T-cell (primary cell): ENCODE results near the gene MAIP1. TPM values are rescaled to one million over a fixed set of nuclear protein-coding genes. Genes with fewer than 3 reads are reported as not detected.
A peak's percentile ranks its signal among the peaks of the same experiment; 100 is the strongest.

Experiments
- ATAC-seq, 4 experiments: fragments of 200-7000 bp in 3 of 4; fragments of 150-1000 bp in 1 of 4; cut with Tn5 transposase; replicated peaks in 1 of 4; 1 replicate in 3 of 4; 2 replicates in 1 of 4; pipeline ENCODE4 v1.10.0; 2021; ENCODE audit warnings: moderate library complexity in 3 of 4, mild to moderate bottlenecking in 2 of 4, moderate number of reproducible peaks in 1 of 4
- CTCF ChIA-PET, 2 donors: fragments of 300-600 bp; sonication (Branson Sonifier 250); formaldehyde crosslinking; loops; one replicate each; lab custom pipeline; 2022; ENCODE audit warnings: antibody characterized with exemption in 2 of 2; lab: Charles Lee
- POLR2A ChIA-PET, 2 donors: fragments of 300-600 bp; sonication (Branson Sonifier 250); formaldehyde crosslinking; loops; one replicate each; lab custom pipeline; 2022; ENCODE audit warnings: antibody characterized with exemption in 2 of 2; lab: Charles Lee
- DNase-seq, 35 experiments: peaks; one replicate each; pipeline versions ENCODE4 v3.0.0 to v3.0.0-alpha.2; 2013 to 2023
- H3K27ac ChIP-seq: one replicate; pipeline ENCODE4 v1.5.1; 2013; ENCODE audit warnings: low read length
- H3K27me3 ChIP-seq, 2 experiments: replicated peaks in 1 of 2; 1 replicate in 1 of 2; 2 replicates in 1 of 2; pipeline versions ENCODE4 v1.6.1 to v1.7.0; 2013; ENCODE audit warnings: low read length in 1 of 2, mixed read lengths in 1 of 2; ENCODE audit not compliant: control insufficient read depth in 2 of 2, insufficient read depth in 2 of 2; ENCODE audit errors: extremely low read depth in 1 of 2
- H3K36me3 ChIP-seq, 2 donors: 1 replicate in 1 of 2; 2 replicates in 1 of 2; pipeline versions ENCODE4 v1.6.1 to v1.7.0; 2013; ENCODE audit warnings: low read length in 1 of 2; ENCODE audit not compliant: control insufficient read depth in 2 of 2, insufficient read depth in 1 of 2; ENCODE audit errors: extremely low read depth in 1 of 2
- H3K4me1 ChIP-seq, 2 experiments: 1 replicate in 1 of 2; 2 replicates in 1 of 2; pipeline versions ENCODE4 v1.6.1 to v1.7.0; 2013; ENCODE audit warnings: low read length in 2 of 2, mixed read lengths in 1 of 2; ENCODE audit not compliant: insufficient read depth in 2 of 2, control insufficient read depth in 1 of 2; ENCODE audit errors: extremely low read depth in 1 of 2
- H3K4me3 ChIP-seq, 2 donors: 1 replicate in 1 of 2; 2 replicates in 1 of 2; pipeline versions ENCODE4 v1.5.1 to v1.7.0; 2013; ENCODE audit warnings: mild to moderate bottlenecking in 2 of 2, low read length in 1 of 2, moderate library complexity in 1 of 2; ENCODE audit not compliant: control insufficient read depth in 1 of 2; ENCODE audit errors: extremely low read depth in 1 of 2
- H3K9me3 ChIP-seq: 2 replicates; pipeline ENCODE4 v1.7.0; 2013
- H3K27ac Mint-ChIP-seq, 2 donors: one replicate each; pipeline ENCODE4 v1.8.0; 2020 to 2021; ENCODE audit warnings: mild to moderate bottlenecking in 2 of 2, mixed read lengths in 2 of 2
- H3K27me3 Mint-ChIP-seq, 2 donors: one replicate each; pipeline ENCODE4 v1.8.0; 2021 to 2022; ENCODE audit warnings: mixed read lengths in 2 of 2
- H3K36me3 Mint-ChIP-seq: one replicate; pipeline ENCODE4 v1.8.0; 2021; ENCODE audit warnings: mixed read lengths
- H3K4me1 Mint-ChIP-seq, 3 donors: one replicate each; pipeline ENCODE4 v1.8.0; 2020 to 2022; ENCODE audit warnings: mixed read lengths in 3 of 3, mild to moderate bottlenecking in 1 of 3
- H3K4me3 Mint-ChIP-seq, 3 donors: one replicate each; pipeline ENCODE4 v1.8.0; 2020 to 2022; ENCODE audit warnings: mild to moderate bottlenecking in 3 of 3, mixed read lengths in 3 of 3, moderate library complexity in 3 of 3
- H3K9me3 Mint-ChIP-seq, 3 donors: one replicate each; pipeline ENCODE4 v1.8.0; 2020 to 2022; ENCODE audit warnings: mixed read lengths in 3 of 3
- WGBS: methylation state at CpG from one replicate; pipeline ENCODE4 v1.1.5; 2013; ENCODE audit warnings: missing lambda C conversion rate; ENCODE audit not compliant: insufficient coverage; 5-methylcytosine and 5-hydroxymethylcytosine counted together
- total RNA-seq, 35 experiments: library from RNA in 6 of 35; stranded (reverse) in 6 of 35; fragments of 120-200 nt in 1 of 35; gene quantifications; one replicate each; pipeline versions ENCODE4 v1.2.1 to v1.2.4 and lab custom pipeline; 2013 to 2026

The MAIP1 gene
- total RNA-seq, 5 donors from 2014 or later (not counting 1 experiment from before 2014, with no cell fraction given), result 13.9 to 29.6 (median 14.7) TPM

GRCh38 chr2:199940373-199940772 lies 15.0 kb upstream of the MAIP1 start:
- Histone ChIP-seq H3K4me1 (no peaks in the 10 kb centered on the region), H3K36me3 (peaks cover 6 to 36% of the 10 kb centered on the region in 2 donors), H3K4me3 (no peak overlapping the region), H3K27ac (no peak overlapping the region), H3K9me3 (no peaks in the 10 kb centered on the region), H3K27me3 (no peaks in the 10 kb centered on the region)
- Mint-ChIP-seq H3K9me3 (no peaks in the 10 kb centered on the region), H3K27me3 (no peaks in the 10 kb centered on the region), H3K27ac (no peak overlapping the region), H3K4me3 (no peak overlapping the region), H3K36me3 (peaks cover 16% of the 10 kb centered on the region), H3K4me1 (peaks cover 7 to 10% (median 8%) of the 10 kb centered on the region in 3 donors)
- ATAC-seq (no peak), DNase-seq (peak in 1 of 35 experiments; percentile 16)
- 100% methylated on average over 1 of the region's 2 CpGs for WGBS
- ChIA-PET POLR2A (interaction anchor here (0.6 to 0.7 kb wide), 4 partner anchors 10 to 191 kb away, joined by 3 to 5 read pairs (median 4); no protein-coding TSS in a partner anchor), CTCF (interaction anchor here (0.5 to 1.0 kb wide), 8 partner anchors 9 to 1627 kb away, joined by 3 to 5 read pairs (median 4); no protein-coding TSS in a partner anchor)

GRCh38 chr2:199943373-199943772 lies 12.0 kb upstream of the MAIP1 start:
- ChIA-PET POLR2A (interaction anchor here in 1 of 2 donors (0.7 kb wide), 1 partner anchor 1356 kb away, joined by 5 read pairs; no protein-coding TSS in a partner anchor), CTCF (no interaction called here)
- H3K4me3 Mint-ChIP-seq, result no peak overlapping the region
- no peak for ATAC-seq
- peaks cover 14 to 25% (median 21%) of the 10 kb centered on the region in 3 donors for H3K4me1 Mint-ChIP-seq
- H3K4me1 ChIP-seq, result no peaks in the 10 kb centered on the region
- peaks cover 6 to 47% of the 10 kb centered on the region in 2 donors for H3K36me3 ChIP-seq
- no CpG with 5 or more reads among the region's 4 CpGs for WGBS
- no peaks in the 10 kb centered on the region for H3K9me3 ChIP-seq
- DNase-seq, result no peak
- H3K36me3 Mint-ChIP-seq, result peaks cover 35% of the 10 kb centered on the region
- no peaks in the 10 kb centered on the region for H3K27me3 ChIP-seq
- H3K4me3 ChIP-seq, result no peak overlapping the region
- H3K27ac Mint-ChIP-seq, result no peak overlapping the region
- no peaks in the 10 kb centered on the region for H3K27me3 Mint-ChIP-seq
- H3K27ac ChIP-seq, result no peak overlapping the region
- no peaks in the 10 kb centered on the region for H3K9me3 Mint-ChIP-seq

- CTCF ChIA-PET, result no interaction called here
Observed at GRCh38 chr2:199946196-199946595, 9.2 kb upstream of the MAIP1 start.

GRCh38 chr2:199946836-199947235 lies 8.5 kb upstream of the MAIP1 start:
- Mint-ChIP-seq H3K4me3 (no peak overlapping the region), H3K27me3 (no peaks in the 10 kb centered on the region), H3K27ac (no peak overlapping the region), H3K36me3 (peaks cover 29% of the 10 kb centered on the region), H3K4me1 (peaks cover 14 to 39% (median 29%) of the 10 kb centered on the region in 3 donors), H3K9me3 (no peaks in the 10 kb centered on the region)
- no peak overlapping the region for H3K27ac ChIP-seq
- H3K4me1 ChIP-seq, result no peaks in the 10 kb centered on the region
- CTCF ChIA-PET, result interaction anchor here (0.6 to 0.7 kb wide), 2 partner anchors 12 to 1650 kb away, joined by 3 read pairs; no protein-coding TSS in a partner anchor
- POLR2A ChIA-PET, result interaction anchor here in 1 of 2 donors (0.6 kb wide), 1 partner anchor 12 kb away, joined by 3 read pairs; no protein-coding TSS in a partner anchor
- no peak for DNase-seq
- H3K27me3 ChIP-seq, result no peaks in the 10 kb centered on the region
- no peak overlapping the region for H3K4me3 ChIP-seq
- H3K9me3 ChIP-seq, result no peaks in the 10 kb centered on the region
- no peak for ATAC-seq
- peaks cover 6 to 44% of the 10 kb centered on the region in 2 donors for H3K36me3 ChIP-seq

More at GRCh38 chr2:199946196-199946595, 9.2 kb upstream of the MAIP1 start:
- Histone ChIP-seq H3K36me3 (peaks cover 6 to 44% of the 10 kb centered on the region in 2 donors), H3K4me1 (no peaks in the 10 kb centered on the region), H3K9me3 (no peaks in the 10 kb centered on the region), H3K27me3 (no peaks in the 10 kb centered on the region), H3K4me3 (no peak overlapping the region), H3K27ac (no peak overlapping the region)
- no peaks in the 10 kb centered on the region for H3K27me3 Mint-ChIP-seq
- no peak overlapping the region for H3K4me3 Mint-ChIP-seq
- POLR2A ChIA-PET, result no interaction called here
- peaks cover 29% of the 10 kb centered on the region for H3K36me3 Mint-ChIP-seq
- no peak overlapping the region for H3K27ac Mint-ChIP-seq
- DNase-seq (no peak), ATAC-seq (no peak)
- H3K9me3 Mint-ChIP-seq, result no peaks in the 10 kb centered on the region
- peaks cover 14 to 36% (median 28%) of the 10 kb centered on the region in 3 donors for H3K4me1 Mint-ChIP-seq
- WGBS, result 100% methylated on average over 1 of the region's 1 CpG

- H3K4me3 ChIP-seq, result no peak overlapping the region
- 97% methylated on average over 3 of the region's 5 CpGs for WGBS
- peaks cover 26 to 61% (median 52%) of the 10 kb centered on the region in 3 donors for H3K4me1 Mint-ChIP-seq
- H3K4me1 ChIP-seq, result peaks cover 10 to 12% of the 10 kb centered on the region in 2 experiments
- H3K27me3 ChIP-seq, result no peaks in the 10 kb centered on the region
- ChIA-PET CTCF (interaction anchor here (0.7 kb wide), 2 partner anchors 9 to 34 kb away, joined by 3 read pairs; no protein-coding TSS in a partner anchor), POLR2A (interaction anchor here in 1 of 2 donors (0.6 kb wide), 1 partner anchor 17 kb away, joined by 3 read pairs; no protein-coding TSS in a partner anchor)
- H3K9me3 Mint-ChIP-seq, result no peaks in the 10 kb centered on the region
- no peaks in the 10 kb centered on the region for H3K27me3 Mint-ChIP-seq
- no peak overlapping the region for H3K27ac ChIP-seq
- no peak overlapping the region for H3K4me3 Mint-ChIP-seq
- no peak overlapping the region for H3K27ac Mint-ChIP-seq
- H3K9me3 ChIP-seq, result no peaks in the 10 kb centered on the region
- peaks cover 0 to 27% of the 10 kb centered on the region in 2 donors for H3K36me3 ChIP-seq
- ATAC-seq (no peak), DNase-seq (no peak)
- peaks cover 23% of the 10 kb centered on the region for H3K36me3 Mint-ChIP-seq
Observed at GRCh38 chr2:199950396-199950795, 5.0 kb upstream of the MAIP1 start.

- Mint-ChIP-seq H3K9me3 (no peaks in the 10 kb centered on the region), H3K27me3 (no peaks in the 10 kb centered on the region), H3K4me1 (peaks cover 26 to 58% (median 57%) of the 10 kb centered on the region in 3 donors), H3K4me3 (no peak overlapping the region), H3K36me3 (peaks cover 18% of the 10 kb centered on the region), H3K27ac (no peak overlapping the region)
- Histone ChIP-seq H3K4me3 (no peak overlapping the region), H3K27me3 (no peaks in the 10 kb centered on the region), H3K27ac (no peak overlapping the region), H3K9me3 (no peaks in the 10 kb centered on the region), H3K4me1 (peaks cover 11 to 12% of the 10 kb centered on the region in 2 experiments), H3K36me3 (peaks cover 0 to 21% of the 10 kb centered on the region in 2 donors)
- ATAC-seq, result no peak
- DNase-seq, result no peak
- ChIA-PET CTCF (interaction anchor here (0.7 kb wide), 2 partner anchors 10 to 33 kb away, joined by 3 read pairs; no protein-coding TSS in a partner anchor), POLR2A (interaction anchor here in 1 of 2 donors (0.6 kb wide), 1 partner anchor 18 kb away, joined by 3 read pairs; no protein-coding TSS in a partner anchor)
- WGBS, result no CpG with 5 or more reads among the region's 1 CpG
Observed at GRCh38 chr2:199951023-199951422, 4.4 kb upstream of the MAIP1 start.
